DMS79 (cell line): Measurements from ENCODE around the gene DIP2C.
"Not testable (repeated sequence)": the region's sequence is repeated elsewhere in the genome, so short reads cannot be mapped to it uniquely, and the experiment has no call there.

Experiments
- DNase-seq: peaks from one replicate; lab custom pipeline; 2025; lab: John Stamatoyannopoulos, UW

DIP2C gene

DNA sequence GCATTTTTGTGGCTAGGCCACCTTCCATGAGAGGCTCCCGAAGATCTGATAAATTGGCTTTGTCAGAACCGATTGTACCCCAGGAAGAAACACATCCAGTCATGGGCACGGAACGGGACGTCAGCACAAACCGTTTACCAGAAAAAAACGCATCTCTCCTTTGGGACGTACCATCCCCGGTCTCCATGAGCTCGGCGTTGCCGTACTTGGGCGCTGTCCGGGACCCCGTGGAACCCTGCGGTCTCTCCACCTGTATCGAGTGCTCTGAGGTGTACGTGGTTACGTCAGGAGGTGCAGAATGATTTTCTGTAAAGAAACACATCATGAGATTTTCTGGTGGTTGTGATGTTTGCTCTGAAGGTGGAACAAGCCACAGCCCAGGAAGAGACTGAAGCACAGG is 270.6 kb downstream of the DIP2C start:
- DNase-seq, result no peak

GRCh38 chr10:418226-418625 is 271.2 kb downstream of the DIP2C start:
- no peak for DNase-seq

DNA sequence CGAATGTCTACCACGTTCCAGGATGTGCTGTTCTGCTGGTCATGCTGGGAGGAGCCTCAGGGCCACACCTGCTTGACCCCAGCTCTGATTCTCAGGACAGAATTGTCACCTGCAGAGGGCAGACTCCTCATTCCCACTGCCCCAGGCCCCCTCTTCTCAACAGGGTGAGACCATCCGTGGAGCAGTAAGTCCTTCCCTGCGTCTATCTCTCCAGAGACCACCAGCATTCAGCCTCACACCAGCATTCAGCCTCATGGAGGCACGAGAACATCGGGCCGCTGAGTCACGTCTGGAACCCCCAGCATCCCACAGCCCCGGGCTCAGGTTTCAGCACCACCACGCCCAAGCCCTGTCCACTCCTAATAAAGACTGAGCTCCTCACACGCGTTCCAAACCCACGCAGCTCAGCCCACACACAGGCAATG is 273.4 kb downstream of the DIP2C start:
- no peak for DNase-seq

GRCh38 chr10:413662-414071 is 275.8 kb downstream of the DIP2C start:
- no peak for DNase-seq

GRCh38 chr10:412109-412508 is 277.4 kb downstream of the DIP2C start:
- DNase-seq, result no peak

DNA sequence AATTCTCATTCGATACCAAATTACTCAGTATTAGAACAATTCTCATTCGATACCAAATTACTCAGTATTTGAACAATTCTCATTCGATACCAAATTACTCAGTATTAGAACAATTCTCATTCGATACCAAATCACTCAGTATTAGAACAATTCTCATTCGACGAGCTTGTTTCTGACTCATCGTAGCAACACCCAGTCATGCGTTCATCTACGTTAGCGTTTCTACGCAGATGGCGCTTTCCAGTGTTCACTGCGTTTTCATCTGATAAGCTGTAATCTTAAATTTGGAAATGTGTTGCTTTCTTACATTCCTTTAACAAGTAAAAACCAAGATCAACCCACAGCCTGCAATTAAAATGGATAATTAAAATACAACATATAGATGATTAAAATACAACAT is 277.9 kb downstream of the DIP2C start:
- DNase-seq, result no peak

DNA sequence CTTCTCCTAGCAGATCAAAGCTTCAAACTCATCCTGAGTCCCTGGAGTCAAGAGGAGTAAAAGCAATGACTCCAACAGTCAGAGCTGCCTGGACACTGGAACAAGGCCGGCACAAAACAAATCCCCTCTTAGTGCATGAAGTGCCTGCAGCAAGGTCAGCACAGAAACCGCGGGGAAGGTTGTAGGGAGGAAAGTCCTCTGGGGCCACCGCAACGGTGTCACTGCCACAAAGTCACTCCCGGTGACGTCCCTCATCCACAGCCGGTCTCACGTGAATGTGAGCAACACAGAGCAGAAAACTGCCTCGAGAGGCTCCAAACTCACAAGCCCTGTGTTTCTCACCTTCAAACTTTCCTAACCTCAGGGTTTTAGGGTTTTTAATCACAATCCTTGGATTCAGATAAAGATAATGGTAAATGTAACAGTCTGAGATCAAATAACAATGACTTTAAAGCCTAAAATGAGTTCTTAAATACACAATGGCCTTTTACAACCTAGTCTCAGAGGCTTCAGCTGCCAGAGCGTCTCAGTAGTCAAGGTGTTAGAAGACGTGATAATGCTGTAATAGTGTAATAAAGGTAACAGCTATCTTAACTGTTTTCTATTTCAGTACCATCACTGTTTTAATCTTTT is 279.9 kb downstream of the DIP2C start:
- no peak for DNase-seq

GRCh38 chr10:408236-408635 is 281.2 kb downstream of the DIP2C start:
- no peak for DNase-seq

DNA sequence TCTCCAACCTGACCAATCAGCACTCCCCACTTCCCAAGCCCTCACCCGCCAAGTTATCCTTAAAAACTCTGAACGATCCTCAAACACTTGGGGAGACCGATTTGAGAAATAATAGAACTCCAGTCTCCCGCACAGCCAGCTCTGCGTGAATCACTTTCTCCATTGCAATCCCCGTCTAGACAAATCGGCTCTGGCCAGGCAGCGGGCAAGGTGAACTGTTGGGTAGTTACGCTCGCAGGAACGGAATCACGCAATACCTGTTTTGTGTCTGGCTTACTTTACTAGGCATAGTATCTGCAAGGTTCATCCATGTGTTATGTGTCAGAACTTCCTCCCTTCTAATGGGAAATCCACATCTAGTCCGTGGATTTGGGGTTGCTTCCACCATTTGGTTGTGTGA is 282.5 kb downstream of the DIP2C start:
- DNase-seq, result no peak

DNA sequence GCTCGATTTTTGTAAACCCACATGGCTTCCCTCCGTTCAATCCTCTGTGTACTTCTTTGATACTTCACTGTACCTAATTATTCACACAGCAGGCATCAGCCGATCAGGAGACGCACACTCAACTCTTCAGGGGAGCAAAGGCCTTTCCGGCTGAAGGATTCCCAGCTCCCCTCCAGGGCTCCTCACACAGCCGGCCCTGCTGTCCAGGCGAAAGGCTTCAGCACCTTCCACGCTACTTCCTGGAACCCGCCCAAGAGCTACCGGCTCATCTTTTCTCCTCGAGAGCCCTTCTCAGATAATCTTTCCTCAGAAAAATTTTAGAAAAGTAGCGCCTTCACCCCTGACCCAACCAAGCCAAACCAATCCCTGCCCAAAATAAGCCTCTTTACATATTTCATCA is 283.8 kb downstream of the DIP2C start:
- no peak for DNase-seq

DNA sequence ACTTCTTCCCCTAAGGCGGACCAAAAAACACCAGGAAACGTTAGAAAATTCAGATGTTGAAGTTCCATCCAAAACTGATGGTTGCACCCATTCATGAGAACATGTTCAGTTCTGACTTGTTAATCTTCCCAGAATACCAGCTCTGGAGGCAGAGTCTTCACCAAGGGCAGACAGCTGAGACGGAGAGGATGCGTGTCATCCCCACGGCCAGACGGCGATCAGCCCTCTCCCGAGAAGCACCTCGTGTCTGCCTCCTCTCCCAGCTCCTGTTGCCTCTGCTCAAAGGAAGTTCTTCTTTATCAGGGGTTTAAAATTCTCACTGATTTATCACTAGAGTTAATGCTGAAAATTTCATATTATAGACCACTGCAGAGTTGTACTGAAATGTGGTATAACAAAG is 284.5 kb downstream of the DIP2C start:
- DNase-seq, result no peak

DNA sequence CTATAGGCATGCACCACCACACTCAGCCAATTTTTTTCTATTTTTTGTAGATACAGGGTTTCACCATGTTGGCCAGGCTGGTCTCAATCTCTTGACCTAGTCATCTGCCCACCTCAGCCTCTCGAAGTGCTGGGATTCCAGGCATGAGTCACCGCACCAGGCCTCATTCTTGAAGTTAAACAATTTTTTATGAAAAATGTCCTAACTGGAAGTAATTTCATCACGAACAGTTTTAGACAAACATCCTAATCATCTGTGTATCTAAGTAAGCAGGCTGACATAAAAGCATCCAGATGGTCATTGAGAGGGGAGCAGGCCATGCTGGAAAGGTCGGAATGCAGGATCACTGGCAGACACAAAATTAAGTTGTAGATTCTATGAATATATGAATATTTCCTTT is 285.1 kb downstream of the DIP2C start:
- no peak for DNase-seq

DNA sequence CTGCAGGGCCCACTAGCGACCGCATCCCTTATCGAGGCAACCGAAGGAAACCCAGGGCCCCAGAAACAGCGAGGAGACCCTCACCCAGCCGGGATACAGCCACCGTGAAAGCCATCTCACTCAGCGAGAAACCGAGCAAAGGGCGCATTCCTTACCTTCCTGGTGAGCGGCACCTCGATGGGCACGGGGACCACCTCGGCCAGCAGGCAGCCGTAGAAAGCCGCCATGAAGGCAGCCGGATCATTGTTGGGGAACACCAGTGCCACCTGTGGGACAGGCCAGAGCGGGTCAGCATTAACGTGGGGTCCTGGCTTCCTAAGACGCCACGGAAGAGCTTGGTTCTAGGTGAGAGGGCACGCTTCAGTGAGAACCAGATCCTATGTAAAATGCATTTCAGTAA is 290.5 kb downstream of the DIP2C start:
- DNase-seq, result no peak

- peak; percentile 64 for DNase-seq
Observed at GRCh38 chr10:397321-398068, 292.0 kb downstream of the DIP2C start.

DNA sequence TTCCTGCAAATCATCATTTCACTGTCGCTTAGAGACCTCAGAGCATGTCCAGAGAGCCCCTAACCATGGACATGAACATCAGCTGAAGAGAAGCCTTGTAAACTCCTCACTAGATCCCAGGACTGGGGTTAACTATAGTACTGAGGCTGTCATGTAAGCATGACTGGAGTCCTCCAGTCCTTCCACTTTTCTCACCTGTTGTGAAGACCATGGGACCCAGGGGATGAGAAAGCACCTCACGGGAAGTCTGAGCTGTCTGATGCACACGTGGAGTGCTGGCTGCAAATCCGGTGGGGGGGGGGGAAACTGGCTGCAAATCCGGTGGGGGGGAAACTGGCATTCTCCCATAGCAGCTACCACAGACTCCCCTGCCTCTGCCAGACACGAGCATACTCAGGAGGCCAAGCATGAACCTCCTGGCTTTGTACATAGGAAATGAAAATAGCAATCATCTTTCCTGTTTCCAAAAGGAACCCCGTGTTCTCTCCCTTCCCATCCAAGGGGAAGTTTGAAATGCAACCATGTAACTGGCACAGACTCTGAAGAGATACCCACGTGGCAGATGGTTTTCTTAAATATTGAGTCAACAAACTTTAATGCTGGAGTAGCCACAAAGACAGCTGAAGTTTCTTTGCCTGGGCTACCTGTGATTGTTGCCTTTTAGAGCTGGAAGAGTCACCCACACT is 292.8 kb downstream of the DIP2C start:
- no peak for DNase-seq

DNA sequence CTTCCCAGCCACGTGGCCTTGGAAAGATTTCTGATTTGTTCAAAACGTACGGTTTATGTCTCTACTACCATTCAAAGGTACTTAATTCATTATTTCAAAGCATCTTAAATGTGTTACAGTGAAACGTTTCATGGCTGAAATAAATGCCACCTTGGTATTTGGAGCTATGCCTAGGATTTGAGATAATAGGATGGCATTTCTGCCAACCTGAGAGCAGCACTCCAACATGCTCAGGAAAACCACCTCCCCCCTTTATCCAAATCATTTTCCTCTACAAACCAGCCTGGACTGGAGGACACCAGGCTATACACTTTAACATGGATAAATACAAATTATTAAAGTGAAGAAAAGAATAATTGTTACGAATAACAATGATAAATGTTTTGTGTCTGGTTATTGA is 293.4 kb downstream of the DIP2C start:
- no peak for DNase-seq

DNA sequence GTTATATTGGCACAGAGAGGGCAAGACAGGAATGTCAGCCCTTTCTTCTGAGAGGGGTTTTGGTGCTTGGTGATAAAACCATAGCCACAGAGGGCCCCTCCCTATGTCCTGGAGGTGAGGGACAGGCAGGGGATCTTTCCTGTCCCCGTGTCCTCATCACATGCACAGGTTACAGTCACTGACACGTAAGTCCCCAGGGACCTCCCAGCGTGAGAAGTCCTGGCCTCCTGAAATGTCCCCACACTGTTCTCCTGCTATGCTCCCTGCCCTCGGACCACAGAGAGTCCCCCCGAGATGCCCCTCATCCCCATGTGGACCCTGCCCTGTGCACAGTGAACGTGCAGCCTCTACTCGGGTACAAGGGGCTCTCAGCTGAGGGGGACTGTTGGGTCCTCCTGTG is 293.8 kb downstream of the DIP2C start:
- DNase-seq, result no peak

- DNase-seq, result not testable (repeated sequence)
Observed at GRCh38 chr10:394439-395101, 294.9 kb downstream of the DIP2C start.

DNA sequence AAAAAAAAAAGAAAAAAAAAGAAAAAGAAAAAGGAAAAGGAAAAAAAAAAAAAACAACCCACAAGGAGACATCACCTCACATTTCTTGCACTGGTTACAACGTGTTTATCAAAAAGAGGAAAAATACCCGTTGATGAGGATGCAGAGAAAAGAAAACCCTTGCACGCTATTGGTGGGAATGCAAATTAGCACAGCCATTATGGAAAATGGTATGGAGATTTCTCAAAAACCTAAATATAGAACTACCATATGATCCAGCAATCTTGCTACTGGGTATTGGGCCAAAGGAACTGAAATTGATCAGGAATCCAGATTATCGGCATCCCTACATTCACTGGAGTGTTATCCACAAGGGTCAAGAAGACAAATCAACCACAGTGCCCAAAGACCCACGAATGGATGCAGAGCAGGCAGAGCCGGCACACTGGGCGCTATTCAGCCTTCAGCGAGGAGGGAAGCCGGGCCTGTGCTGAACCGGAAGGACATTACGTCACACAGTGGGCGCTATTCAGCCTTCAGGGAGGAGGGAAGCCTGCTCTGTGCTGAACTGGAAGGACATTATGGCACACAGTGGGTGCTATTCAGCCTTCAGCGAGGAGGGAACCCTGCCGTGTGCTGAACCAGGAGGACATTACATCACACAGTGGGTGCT is 295.6 kb downstream of the DIP2C start:
- no peak for DNase-seq

GRCh38 chr10:393106-393745 is 296.2 kb downstream of the DIP2C start:
- DNase-seq, result no peak

DNA sequence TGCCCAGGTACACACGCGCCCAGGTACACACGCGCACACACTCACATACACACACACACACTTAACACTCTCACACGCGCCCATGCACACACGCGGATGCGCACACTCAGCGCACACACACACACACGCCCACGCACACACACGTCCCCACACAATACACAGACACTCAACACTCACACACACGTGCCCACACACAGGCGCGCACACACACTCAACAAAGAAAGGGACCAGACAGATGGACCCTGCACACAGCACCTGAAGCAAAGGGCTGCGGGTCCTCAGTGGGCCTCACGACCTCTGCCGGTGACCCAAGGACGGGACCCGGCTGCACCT is 296.8 kb downstream of the DIP2C start:
- DNase-seq, result no peak
